ENCODE data around the gene CFAP100. TPM values are rescaled to one million over a fixed set of nuclear protein-coding genes. Genes with fewer than 3 reads are reported as not detected.

CFAP100 gene
- total RNA-seq, 4 donors from 2014 or later = not detected

- DNase-seq = no peak
- intact Hi-C loops (cut with DNase I) = no loop called here
- WGBS, 2 donors = 53 to 70% methylated on average over 13 to 14 of the region's 22 CpGs
Observed at GRCh38 chr3:126371096-126371705, 23.5 kb upstream of the CFAP100 start.

GRCh38 chr3:126372413-126373145 is 22.1 kb upstream of the CFAP100 start:
- TF ChIP-seq POLR2A (IDR thresholded peaks at IDR 0.05) (no peak), CTCF (IDR thresholded peaks at IDR 0.05) (no peak)
- Histone ChIP-seq H3K27me3 (no peaks in the 10 kb centered on the region), H3K36me3 (no peaks in the 10 kb centered on the region), H3K27ac (no peak overlapping the region), H3K9me3 (no peaks in the 10 kb centered on the region), H3K4me3 (no peak overlapping the region), H3K4me1 (peaks cover 0 to 11% (median 0%) of the 10 kb centered on the region in 3 donors)
- WGBS, 2 donors = 72 to 78% methylated on average over 8 to 12 of the region's 12 CpGs
- no peak for DNase-seq
- intact Hi-C loops (cut with DNase I) = no loop called here

More at GRCh38 chr3:126371096-126371705, 23.5 kb upstream of the CFAP100 start:
- no peak for TF ChIP-seq POLR2A (IDR thresholded peaks at IDR 0.05)
- TF ChIP-seq CTCF (IDR thresholded peaks at IDR 0.05) = no peak
- Histone ChIP-seq H3K27ac (no peak overlapping the region), H3K4me1 (peaks cover 0 to 8% (median 0%) of the 10 kb centered on the region in 3 donors), H3K9me3 (no peaks in the 10 kb centered on the region), H3K4me3 (no peak overlapping the region), H3K27me3 (no peaks in the 10 kb centered on the region), H3K36me3 (no peaks in the 10 kb centered on the region)

- intact Hi-C loops (cut with DNase I) = no loop called here
Observed at GRCh38 chr3:126373146-126373613, 21.5 kb upstream of the CFAP100 start.

GRCh38 chr3:126373682-126374601 is 20.8 kb upstream of the CFAP100 start:
- Histone ChIP-seq H3K9me3 (no peaks in the 10 kb centered on the region), H3K27me3 (peaks cover 0 to under 1% (median 0%) of the 10 kb centered on the region in 4 donors), H3K4me1 (peaks cover 0 to 11% (median 0%) of the 10 kb centered on the region in 3 donors), H3K36me3 (no peaks in the 10 kb centered on the region), H3K4me3 (no peak overlapping the region), H3K27ac (peak overlapping the region in 2 of 4 donors; percentile 17 to 50)
- intact Hi-C loops (cut with DNase I) = no loop called here
- 76 to 89% methylated on average over 11 to 14 of the region's 21 CpGs for WGBS, 2 donors
- TF ChIP-seq CTCF (IDR thresholded peaks at IDR 0.05) = no peak
- no peak for TF ChIP-seq POLR2A (IDR thresholded peaks at IDR 0.05)
- no peak for DNase-seq

More at GRCh38 chr3:126373146-126373613, 21.5 kb upstream of the CFAP100 start:
- DNase-seq = no peak
- no peaks in the 10 kb centered on the region for H3K9me3 ChIP-seq
- no peak overlapping the region for H3K4me3 ChIP-seq
- H3K27me3 ChIP-seq = no peaks in the 10 kb centered on the region
- 88 to 95% methylated on average over 4 of the region's 4 CpGs for WGBS, 2 donors
- peaks cover 0 to 11% (median 0%) of the 10 kb centered on the region in 3 donors for H3K4me1 ChIP-seq
- H3K36me3 ChIP-seq = no peaks in the 10 kb centered on the region
- H3K27ac ChIP-seq = no peak overlapping the region
- TF ChIP-seq POLR2A (IDR thresholded peaks at IDR 0.05) (no peak), CTCF (IDR thresholded peaks at IDR 0.05) (no peak)

All from esophagus squamous epithelium (tissue), 5 donors.